ENCODE results near the gene ENGASE. TPM values are rescaled to one million over a fixed set of nuclear protein-coding genes. Genes with fewer than 3 reads are reported as not detected.

Gene ENGASE
- total and polyA plus RNA-seq, 2 donors (not counting 1 experiment from before 2014, with no cell fraction given) = 92.1 to 122 TPM

- ATAC-seq (ENCODE audit: low read depth) (no peak), DNase-seq (no peak)
- no peak overlapping the region for H3K4me3 Mint-ChIP-seq
- CTCF ChIA-PET = no interaction called here
- H3K27ac ChIP-seq (ENCODE audit: low read length in 2 of 2) = no peak overlapping the region
- POLR2A ChIA-PET = no interaction called here
- peaks cover 0 to 3% (median 0%) of the 10 kb centered on the region in 4 experiments for H3K27me3 ChIP-seq (replicated peaks in 1 of 4; ENCODE audit: control extremely low read depth in 1 of 4, control insufficient read depth in 3 of 4, insufficient read depth in 4 of 4, low read length in 3 of 4)
- no peak overlapping the region for H3K4me2 ChIP-seq (replicated peaks; ENCODE audit: low read depth, low read length, poor library complexity, severe bottlenecking)
- WGBS (ENCODE audit: insufficient coverage) = 90% methylated on average over 3 of the region's 4 CpGs
- no peak overlapping the region for H2AFZ ChIP-seq (ENCODE audit: insufficient read depth, low read depth, low read length, poor library complexity, severe bottlenecking)
- H3K4me3 ChIP-seq (ENCODE audit: control extremely low read depth in 1 of 5, extremely low read depth in 1 of 5, insufficient read depth in 1 of 5, low read depth in 2 of 5, low read length in 4 of 5) = no peak overlapping the region
- H3K79me2 ChIP-seq (ENCODE audit: control insufficient read depth, insufficient read depth, low read length) = no peaks in the 10 kb centered on the region
- no peaks in the 10 kb centered on the region for H3K36me3 ChIP-seq (replicated peaks in 1 of 2; ENCODE audit: control extremely low read depth in 1 of 2, control insufficient read depth in 1 of 2, extremely low read depth in 1 of 2, insufficient read depth in 2 of 2, low read length in 1 of 2)
- intact Hi-C loops (cut with micrococcal nuclease) = no loop called here
- no peaks in the 10 kb centered on the region for H3K9me3 Mint-ChIP-seq (ENCODE audit: insufficient read depth)
- H3K4me1 ChIP-seq (ENCODE audit: control insufficient read depth in 2 of 2, insufficient read depth in 2 of 2, low read length in 2 of 2) = no peaks in the 10 kb centered on the region
- no peaks in the 10 kb centered on the region for H3K4me1 Mint-ChIP-seq
- peaks cover 6% of the 10 kb centered on the region for H3K27me3 Mint-ChIP-seq
- H3K27ac Mint-ChIP-seq = no peak overlapping the region
- H3K9me3 ChIP-seq (ENCODE audit: control extremely low read depth in 1 of 3, control insufficient read depth in 2 of 3, insufficient read depth in 1 of 3, low read length in 2 of 3) = peaks cover 0 to 2% (median 0%) of the 10 kb centered on the region in 3 donors
- TF ChIP-seq EZH2 (IDR thresholded peaks at IDR 0.05; ENCODE audit: borderline replicate concordance, insufficient read depth, low read depth, low read length, poor library complexity, severe bottlenecking) (no peak), CTCF (IDR thresholded peaks at IDR 0.05) (no peak)
- no peak overlapping the region for H3K9ac ChIP-seq (ENCODE audit: low read length)
- H4K20me1 ChIP-seq (ENCODE audit: control insufficient read depth, insufficient read depth, low read length, poor library complexity, severe bottlenecking) = no peaks in the 10 kb centered on the region
These were observed 44.3 kb downstream of the ENGASE start for GRCh38 chr17:79118924-79119323.

GRCh38 chr17:79120259-79120658 lies 45.6 kb downstream of the ENGASE start:
- no peak overlapping the region for H3K27ac Mint-ChIP-seq
- Histone ChIP-seq H2AFZ (ENCODE audit: insufficient read depth, low read depth, low read length, poor library complexity, severe bottlenecking) (no peak overlapping the region), H3K79me2 (ENCODE audit: control insufficient read depth, insufficient read depth, low read length) (no peaks in the 10 kb centered on the region), H3K4me1 (ENCODE audit: control insufficient read depth in 2 of 2, insufficient read depth in 2 of 2, low read length in 2 of 2) (no peaks in the 10 kb centered on the region), H4K20me1 (ENCODE audit: control insufficient read depth, insufficient read depth, low read length, poor library complexity, severe bottlenecking) (no peaks in the 10 kb centered on the region), H3K4me2 (replicated peaks; ENCODE audit: low read depth, low read length, poor library complexity, severe bottlenecking) (no peak overlapping the region), H3K27ac (ENCODE audit: low read length in 2 of 2) (no peak overlapping the region), H3K4me3 (ENCODE audit: control extremely low read depth in 1 of 5, extremely low read depth in 1 of 5, insufficient read depth in 1 of 5, low read depth in 2 of 5, low read length in 4 of 5) (no peak overlapping the region), H3K36me3 (replicated peaks in 1 of 2; ENCODE audit: control extremely low read depth in 1 of 2, control insufficient read depth in 1 of 2, extremely low read depth in 1 of 2, insufficient read depth in 2 of 2, low read length in 1 of 2) (no peaks in the 10 kb centered on the region), H3K27me3 (replicated peaks in 1 of 4; ENCODE audit: control extremely low read depth in 1 of 4, control insufficient read depth in 3 of 4, insufficient read depth in 4 of 4, low read length in 3 of 4) (peaks cover 0 to 4% (median 0%) of the 10 kb centered on the region in 4 experiments), H3K9me3 (ENCODE audit: control extremely low read depth in 1 of 3, control insufficient read depth in 2 of 3, insufficient read depth in 1 of 3, low read length in 2 of 3) (peaks cover 0 to 3% (median 0%) of the 10 kb centered on the region in 3 donors), H3K9ac (ENCODE audit: low read length) (no peak overlapping the region)
- CTCF ChIA-PET = no interaction called here
- no peaks in the 10 kb centered on the region for H3K4me1 Mint-ChIP-seq
- WGBS (ENCODE audit: insufficient coverage) = 75% methylated on average over 5 of the region's 5 CpGs
- ATAC-seq (ENCODE audit: low read depth) = no peak
- no peaks in the 10 kb centered on the region for H3K9me3 Mint-ChIP-seq (ENCODE audit: insufficient read depth)
- TF ChIP-seq CTCF (IDR thresholded peaks at IDR 0.05) (no peak), EZH2 (IDR thresholded peaks at IDR 0.05; ENCODE audit: borderline replicate concordance, insufficient read depth, low read depth, low read length, poor library complexity, severe bottlenecking) (no peak)
- POLR2A ChIA-PET = no interaction called here
- intact Hi-C loops (cut with micrococcal nuclease) = no loop called here
- no peak overlapping the region for H3K4me3 Mint-ChIP-seq
- peaks cover 4% of the 10 kb centered on the region for H3K27me3 Mint-ChIP-seq
- DNase-seq = no peak
